GM21723 (cell line): ENCODE results near the gene HSD11B2.

ENCODE experiments used
- ATAC-seq: cut with Tn5 transposase; IDR thresholded peaks from one replicate; pipeline ENCODE4 v1.9.1; 2021; ENCODE audit warnings: mild to moderate bottlenecking, moderate library complexity; ENCODE audit not compliant: unreplicated experiment

Gene HSD11B2

GRCh38 chr16:67430977-67431774 lies at the start of gene HSD11B2:
Gene HSD11B2 (plus strand): TSS chr16:67431121. CDS start chr16:67431249, 128 bp downstream.
- ATAC-seq, result no peak

- ATAC-seq, result no peak
Measured at GRCh38 chr16:67383284-67383683, 47.6 kb upstream of the HSD11B2 start.

GRCh38 chr16:67384778-67385510 lies 46.0 kb upstream of the HSD11B2 start:
- ATAC-seq, result no peak

- ATAC-seq, result no peak
Measured at GRCh38 chr16:67386861-67387455, 44.0 kb upstream of the HSD11B2 start.

- no peak for ATAC-seq
Measured at GRCh38 chr16:67387479-67388079, 43.3 kb upstream of the HSD11B2 start.

GRCh38 chr16:67388191-67388590 lies 42.7 kb upstream of the HSD11B2 start:
- no peak for ATAC-seq

- no peak for ATAC-seq
Measured at GRCh38 chr16:67388591-67388990, 42.3 kb upstream of the HSD11B2 start.

GRCh38 chr16:67389911-67390815 lies 40.8 kb upstream of the HSD11B2 start:
- ATAC-seq, result no peak

GRCh38 chr16:67390816-67391423 lies 40.0 kb upstream of the HSD11B2 start:
- no peak for ATAC-seq

GRCh38 chr16:67391424-67392300 lies 39.3 kb upstream of the HSD11B2 start:
- no peak for ATAC-seq

- ATAC-seq, result no peak
Measured at GRCh38 chr16:67392301-67393059, 38.4 kb upstream of the HSD11B2 start.

GRCh38 chr16:67393111-67393787 lies 37.7 kb upstream of the HSD11B2 start, which contains the start of gene TPPP3:
Gene TPPP3 (minus strand): TSS chr16:67393498. CDS start chr16:67391111, 2,387 bp downstream.
- ATAC-seq, result no peak

GRCh38 chr16:67393788-67394154 lies 37.1 kb upstream of the HSD11B2 start:
- ATAC-seq, result no peak

GRCh38 chr16:67394155-67395104 lies 36.5 kb upstream of the HSD11B2 start:
- no peak for ATAC-seq

GRCh38 chr16:67395105-67395457 lies 35.8 kb upstream of the HSD11B2 start:
- ATAC-seq, result no peak

- ATAC-seq, result no peak
Measured at GRCh38 chr16:67395458-67396158, 35.3 kb upstream of the HSD11B2 start.
